NB4 (cell line): Measurements from ENCODE around the gene MOSMO.

Experiments
- MYC ChIP-seq: IDR thresholded peaks from 2 replicates; pipeline ENCODE4 v1.6.1; 2011; ENCODE audit warnings: low read depth, low read length
- POLR2A ChIP-seq: IDR thresholded peaks from 2 replicates; pipeline ENCODE4 v1.6.1; 2011; ENCODE audit warnings: mild to moderate bottlenecking; ENCODE audit not compliant: insufficient read length; ENCODE audit errors: extremely low read depth
- TF ChIP-seq, protein P1 (sequence below): IDR thresholded peaks from one replicate; pipeline ENCODE4 v1.5.1; 2012; ENCODE audit warnings: low read depth, low read length
- TF ChIP-seq, protein P2 (sequence below): IDR thresholded peaks from 2 replicates; pipeline ENCODE4 v1.6.1; 2011; ENCODE audit warnings: low read depth, low read length

DNA sequence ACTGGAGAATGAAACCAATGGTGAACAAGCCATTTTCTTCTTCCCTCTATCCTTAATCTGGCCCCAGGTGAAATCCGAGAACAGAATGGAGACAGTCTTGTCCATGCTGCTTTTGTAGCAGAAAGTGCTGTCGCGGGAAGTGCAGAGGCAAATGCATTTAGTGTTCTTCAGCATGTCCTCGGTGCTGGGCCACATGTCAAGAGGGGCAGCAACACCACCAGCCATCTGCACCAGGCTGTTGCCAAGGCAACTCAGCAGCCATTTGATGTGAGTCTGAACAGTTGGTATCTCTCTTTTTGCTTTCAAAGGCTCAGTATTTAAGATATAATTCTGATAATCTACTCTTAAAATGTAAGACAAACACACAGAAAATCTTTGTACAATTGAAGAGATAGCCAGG, 36.1 kb upstream of the MOSMO start:
- TF ChIP-seq, protein P1, sequence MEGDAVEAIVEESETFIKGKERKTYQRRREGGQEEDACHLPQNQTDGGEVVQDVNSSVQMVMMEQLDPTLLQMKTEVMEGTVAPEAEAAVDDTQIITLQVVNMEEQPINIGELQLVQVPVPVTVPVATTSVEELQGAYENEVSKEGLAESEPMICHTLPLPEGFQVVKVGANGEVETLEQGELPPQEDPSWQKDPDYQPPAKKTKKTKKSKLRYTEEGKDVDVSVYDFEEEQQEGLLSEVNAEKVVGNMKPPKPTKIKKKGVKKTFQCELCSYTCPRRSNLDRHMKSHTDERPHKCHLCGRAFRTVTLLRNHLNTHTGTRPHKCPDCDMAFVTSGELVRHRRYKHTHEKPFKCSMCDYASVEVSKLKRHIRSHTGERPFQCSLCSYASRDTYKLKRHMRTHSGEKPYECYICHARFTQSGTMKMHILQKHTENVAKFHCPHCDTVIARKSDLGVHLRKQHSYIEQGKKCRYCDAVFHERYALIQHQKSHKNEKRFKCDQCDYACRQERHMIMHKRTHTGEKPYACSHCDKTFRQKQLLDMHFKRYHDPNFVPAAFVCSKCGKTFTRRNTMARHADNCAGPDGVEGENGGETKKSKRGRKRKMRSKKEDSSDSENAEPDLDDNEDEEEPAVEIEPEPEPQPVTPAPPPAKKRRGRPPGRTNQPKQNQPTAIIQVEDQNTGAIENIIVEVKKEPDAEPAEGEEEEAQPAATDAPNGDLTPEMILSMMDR = no peak
- TF ChIP-seq POLR2A (no peak), MYC (no peak)
- TF ChIP-seq, protein P2, sequence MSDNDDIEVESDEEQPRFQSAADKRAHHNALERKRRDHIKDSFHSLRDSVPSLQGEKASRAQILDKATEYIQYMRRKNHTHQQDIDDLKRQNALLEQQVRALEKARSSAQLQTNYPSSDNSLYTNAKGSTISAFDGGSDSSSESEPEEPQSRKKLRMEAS = no peak
